ENCODE measurements around the gene PARP11.

DNA sequence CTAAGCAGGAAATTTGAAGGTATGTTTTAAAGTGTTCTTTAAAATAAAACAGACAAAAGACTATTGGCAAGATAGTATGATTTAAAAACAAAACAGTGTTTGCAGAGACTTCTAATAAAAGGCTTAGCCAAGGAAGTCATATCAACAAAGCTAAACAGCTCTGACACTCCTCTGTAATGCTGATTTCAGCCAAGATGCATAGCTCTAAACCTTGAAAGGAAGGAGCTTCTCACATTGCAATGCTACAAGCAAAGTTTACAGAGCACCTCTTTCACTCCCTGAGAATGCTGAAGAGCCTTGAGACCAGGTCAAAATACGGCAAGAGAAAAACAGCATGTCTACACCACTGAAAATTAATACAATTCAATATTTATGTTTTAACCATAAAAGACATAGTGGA, 51.8 kb downstream of the PARP11 start:
- TF ChIP-seq, protein P1, sequence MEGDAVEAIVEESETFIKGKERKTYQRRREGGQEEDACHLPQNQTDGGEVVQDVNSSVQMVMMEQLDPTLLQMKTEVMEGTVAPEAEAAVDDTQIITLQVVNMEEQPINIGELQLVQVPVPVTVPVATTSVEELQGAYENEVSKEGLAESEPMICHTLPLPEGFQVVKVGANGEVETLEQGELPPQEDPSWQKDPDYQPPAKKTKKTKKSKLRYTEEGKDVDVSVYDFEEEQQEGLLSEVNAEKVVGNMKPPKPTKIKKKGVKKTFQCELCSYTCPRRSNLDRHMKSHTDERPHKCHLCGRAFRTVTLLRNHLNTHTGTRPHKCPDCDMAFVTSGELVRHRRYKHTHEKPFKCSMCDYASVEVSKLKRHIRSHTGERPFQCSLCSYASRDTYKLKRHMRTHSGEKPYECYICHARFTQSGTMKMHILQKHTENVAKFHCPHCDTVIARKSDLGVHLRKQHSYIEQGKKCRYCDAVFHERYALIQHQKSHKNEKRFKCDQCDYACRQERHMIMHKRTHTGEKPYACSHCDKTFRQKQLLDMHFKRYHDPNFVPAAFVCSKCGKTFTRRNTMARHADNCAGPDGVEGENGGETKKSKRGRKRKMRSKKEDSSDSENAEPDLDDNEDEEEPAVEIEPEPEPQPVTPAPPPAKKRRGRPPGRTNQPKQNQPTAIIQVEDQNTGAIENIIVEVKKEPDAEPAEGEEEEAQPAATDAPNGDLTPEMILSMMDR (IDR thresholded peaks at IDR 0.05; ENCODE audit: low read length): no peak
- no peak for TF ChIP-seq EZH2 (IDR thresholded peaks at IDR 0.05; ENCODE audit: borderline replicate concordance, low read length)
